ENCODE measurements around the gene PSD. TPM values are rescaled to one million over a fixed set of nuclear protein-coding genes. Genes with fewer than 3 reads are reported as not detected.

The PSD gene
- total RNA-seq, 1 experiment from 2014 or later: 3.4 TPM

DNA sequence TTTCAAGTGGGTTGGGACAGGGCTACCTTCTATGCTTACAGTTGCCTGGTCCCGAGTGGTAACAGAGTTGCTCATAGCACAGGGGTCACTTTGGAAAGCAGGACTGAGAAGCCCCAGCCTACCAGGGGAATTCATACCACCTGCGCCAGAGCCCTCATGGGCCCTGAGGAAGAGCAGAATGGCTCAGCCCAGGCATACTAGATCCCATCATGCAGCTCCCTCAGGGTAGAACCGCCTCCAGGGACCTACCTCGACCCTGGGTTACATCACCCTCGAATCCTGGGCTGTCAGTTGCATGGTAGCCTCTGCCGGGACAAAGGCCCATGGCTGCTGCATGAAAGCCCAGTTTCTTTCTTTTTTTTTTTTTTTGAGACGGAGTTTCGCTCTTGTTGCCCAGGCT is 10.9 kb upstream of the PSD start:
- H4K5ac ChIP-seq (ENCODE audit: insufficient read length, low read depth, low read length): no peak overlapping the region
- Mint-ChIP-seq H3K27ac (no peak overlapping the region), H3K27me3 (ENCODE audit: low read depth) (peaks cover 28% of the 10 kb centered on the region), H3K36me3 (ENCODE audit: insufficient read depth in 1 of 3, low read depth in 3 of 3) (peaks cover 1 to 3% (median 1%) of the 10 kb centered on the region in 3 experiments; a peak in 4 of 7 replicates), H3K9me3 (no peaks in the 10 kb centered on the region; a peak in 1 of 5 replicates), H3K4me3 (no peak overlapping the region), H3K4me1 (peaks cover 9 to 22% of the 10 kb centered on the region in 2 experiments)
- H3K23ac ChIP-seq (ENCODE audit: insufficient read length, low read depth, low read length): no peak overlapping the region
- no peak overlapping the region for H3K18ac ChIP-seq (ENCODE audit: insufficient read length, low read depth, low read length)
- H2BK12ac ChIP-seq (ENCODE audit: insufficient read length, low read depth, low read length): no peak overlapping the region
- H2AK5ac ChIP-seq (ENCODE audit: insufficient read length, low read length): no peak overlapping the region
- no peaks in the 10 kb centered on the region for H3K79me1 ChIP-seq (ENCODE audit: insufficient read depth, low read depth, low read length, poor library complexity, severe bottlenecking)
- no peak overlapping the region for H2AFZ ChIP-seq (ENCODE audit: low read length)
- no peak overlapping the region for H3K14ac ChIP-seq (ENCODE audit: insufficient read depth, low read length)
- no peak overlapping the region for H3K56ac ChIP-seq (ENCODE audit: insufficient read length, low read depth, low read length)
- H2BK20ac ChIP-seq (ENCODE audit: low read depth, low read length, poor library complexity, severe bottlenecking): no peak overlapping the region
- H3K27me3 ChIP-seq (ENCODE audit: insufficient read depth, low read length): peaks cover 12% of the 10 kb centered on the region; the same call in 1 of the 2 replicates
- no peak overlapping the region for H2BK5ac ChIP-seq (ENCODE audit: insufficient read length, low read length)
- no peak overlapping the region for H2BK120ac ChIP-seq (ENCODE audit: low read depth, low read length, poor library complexity, severe bottlenecking)
- no peaks in the 10 kb centered on the region for H3K4me1 ChIP-seq (ENCODE audit: insufficient read depth, low read length)
- DNase-seq: no peak
- no peak overlapping the region for H3T11ph ChIP-seq (ENCODE audit: low read length)
- no peak overlapping the region for H3K27ac ChIP-seq (ENCODE audit: insufficient read length, low read depth, low read length)
- no peak overlapping the region for H3K9ac ChIP-seq (ENCODE audit: extremely low read depth, insufficient read length, low read length)
- TF ChIP-seq, protein P1, sequence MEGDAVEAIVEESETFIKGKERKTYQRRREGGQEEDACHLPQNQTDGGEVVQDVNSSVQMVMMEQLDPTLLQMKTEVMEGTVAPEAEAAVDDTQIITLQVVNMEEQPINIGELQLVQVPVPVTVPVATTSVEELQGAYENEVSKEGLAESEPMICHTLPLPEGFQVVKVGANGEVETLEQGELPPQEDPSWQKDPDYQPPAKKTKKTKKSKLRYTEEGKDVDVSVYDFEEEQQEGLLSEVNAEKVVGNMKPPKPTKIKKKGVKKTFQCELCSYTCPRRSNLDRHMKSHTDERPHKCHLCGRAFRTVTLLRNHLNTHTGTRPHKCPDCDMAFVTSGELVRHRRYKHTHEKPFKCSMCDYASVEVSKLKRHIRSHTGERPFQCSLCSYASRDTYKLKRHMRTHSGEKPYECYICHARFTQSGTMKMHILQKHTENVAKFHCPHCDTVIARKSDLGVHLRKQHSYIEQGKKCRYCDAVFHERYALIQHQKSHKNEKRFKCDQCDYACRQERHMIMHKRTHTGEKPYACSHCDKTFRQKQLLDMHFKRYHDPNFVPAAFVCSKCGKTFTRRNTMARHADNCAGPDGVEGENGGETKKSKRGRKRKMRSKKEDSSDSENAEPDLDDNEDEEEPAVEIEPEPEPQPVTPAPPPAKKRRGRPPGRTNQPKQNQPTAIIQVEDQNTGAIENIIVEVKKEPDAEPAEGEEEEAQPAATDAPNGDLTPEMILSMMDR (conservative IDR thresholded peaks at IDR 0.05): no peak
- H3K4ac ChIP-seq (ENCODE audit: low read depth, low read length): no peak overlapping the region
- H2BK15ac ChIP-seq (ENCODE audit: low read depth, low read length): no peak overlapping the region
- no peaks in the 10 kb centered on the region for H3K9me3 ChIP-seq (ENCODE audit: control insufficient read depth, low read depth, low read length)
- no peak overlapping the region for H3K4me2 ChIP-seq (ENCODE audit: insufficient read depth, insufficient read length, low read length)
- H3K23me2 ChIP-seq (ENCODE audit: insufficient read length, low read depth, low read length, poor library complexity, severe bottlenecking): peaks cover 9% of the 10 kb centered on the region
- H3K79me2 ChIP-seq (ENCODE audit: insufficient read depth, low read length): no peaks in the 10 kb centered on the region
- H4K20me1 ChIP-seq (ENCODE audit: control insufficient read depth, insufficient read depth, insufficient read length): no peaks in the 10 kb centered on the region
- no CpG with 5 or more reads among the region's 8 CpGs for WGBS (ENCODE audit: extremely low coverage, insufficient read length, low lambda C conversion rate)
- H4K8ac ChIP-seq (replicated peaks; ENCODE audit: insufficient read length, low read depth, low read length): no peak overlapping the region
- no peak overlapping the region for H4K91ac ChIP-seq (ENCODE audit: insufficient read length, low read depth, low read length)

Data from H9 (cell line).